Measurements from ENCODE around the gene TMEM178A. TPM values are rescaled to one million over a fixed set of nuclear protein-coding genes. Genes with fewer than 3 reads are reported as not detected.

The TMEM178A gene
- total and polyA plus RNA-seq, 2 of the 4 experiments (the other 2 are of a cell fraction), result 0.18 to 1.8 TPM

GRCh38 chr2:39728941-39729351 is 63.2 kb downstream of the TMEM178A start:
- ATAC-seq (ENCODE audit: low read depth) (peak; percentile 73; the same call in 1 of the 2 replicates), DNase-seq (peak; percentile 35)
- ChIA-PET POLR2A (ENCODE audit: unreplicated experiment) (no interaction called here), CTCF (interaction anchor here (0.9 to 3.0 kb wide), 7 partner anchors 10 to 199 kb away, joined by 3 to 17 read pairs (median 3); no protein-coding TSS in a partner anchor)
- Histone ChIP-seq H4K20me1 (ENCODE audit: insufficient read depth, low read length) (no peaks in the 10 kb centered on the region), H2AK5ac (ENCODE audit: low read depth, low read length) (no peak overlapping the region), H3K4me2 (ENCODE audit: low read depth, low read length) (no peak overlapping the region), H2BK5ac (ENCODE audit: low read depth, low read length, poor library complexity, severe bottlenecking) (no peak overlapping the region), H2BK120ac (ENCODE audit: low read depth, low read length) (no peak overlapping the region), H3K27me3 (ENCODE audit: control insufficient read depth, insufficient read depth, low read length) (no peaks in the 10 kb centered on the region), H3K27ac (ENCODE audit: insufficient read depth, low read length) (no peak overlapping the region), H2BK20ac (ENCODE audit: low read depth, low read length) (no peak overlapping the region), H3K79me1 (ENCODE audit: low read depth in 1 of 2, low read length in 2 of 2) (peaks cover 20 to 21% of the 10 kb centered on the region in 2 experiments; a peak in 3 of 4 replicates), H3K23ac (ENCODE audit: low read depth, low read length) (no peak overlapping the region), H2AK9ac (replicated peaks; ENCODE audit: low read depth, low read length, poor library complexity) (no peak overlapping the region), H3K9me1 (ENCODE audit: insufficient read depth, low read length) (no peaks in the 10 kb centered on the region), H3K36me3 (ENCODE audit: control insufficient read depth, insufficient read depth, low read length) (peaks cover 6% of the 10 kb centered on the region), H4K8ac (ENCODE audit: low read depth in 2 of 2, low read length in 2 of 2) (no peak overlapping the region), H3K56ac (ENCODE audit: extremely low read depth, insufficient read depth, low read length) (no peak overlapping the region), H3K9me3 (ENCODE audit: control insufficient read depth, insufficient read depth, low read length) (no peaks in the 10 kb centered on the region), H3K18ac (ENCODE audit: low read depth, low read length) (no peak overlapping the region), H2AFZ (replicated peaks; ENCODE audit: low read length, poor library complexity) (no peak overlapping the region), H3K9ac (ENCODE audit: low read depth, low read length) (no peak overlapping the region), H3K4ac (ENCODE audit: low read depth, low read length) (no peak overlapping the region), H2BK15ac (ENCODE audit: low read depth, low read length) (no peak overlapping the region), H3K4me1 (ENCODE audit: control insufficient read depth, insufficient read depth, low read length) (no peaks in the 10 kb centered on the region; the same call in 1 of the 2 replicates), H4K91ac (ENCODE audit: insufficient read depth, low read depth, low read length) (no peak overlapping the region), H3K4me3 (ENCODE audit: insufficient read depth, low read depth, low read length) (no peak overlapping the region), H3K14ac (replicated peaks; ENCODE audit: low read depth, low read length) (no peak overlapping the region), H4K5ac (ENCODE audit: low read depth, low read length) (no peak overlapping the region)
- BruUV-seq (replicated peaks), result no TSS peak
- 92% methylated on average over 2 of the region's 5 CpGs; no CpG with 5 or more reads in 1 of the 2 experiments for WGBS, 2 experiments (ENCODE audit: extremely low coverage in 2 of 2, insufficient read length in 1 of 2)
- TF ChIP-seq SMC3 (IDR thresholded peaks at IDR 0.05; ENCODE audit: low read depth, low read length) (peak; percentile 41), RAD21 (IDR thresholded peaks at IDR 0.05; ENCODE audit: low read length) (peak; percentile 60), CTCF (conservative IDR thresholded peaks at IDR 0.05; ENCODE audit: low read depth, low read length) (peak; percentile 68), MXI1 (IDR thresholded peaks at IDR 0.05; ENCODE audit: borderline replicate concordance, low read depth, low read length) (no peak)
- in situ Hi-C loops (cut with MboI; ENCODE audit: low sequenced_read_pairs) (no loop called here), dilution Hi-C loops (cut with HindIII; ENCODE audit: low sequenced_read_pairs, unreplicated experiment) (no loop called here), intact Hi-C loops (cut with micrococcal nuclease) (no loop called here)

Measured in IMR-90 (cell line).